SW 1271 (cell line): ENCODE results near the gene BCL2L2.

Source experiments
- DNase-seq, 2 experiments: peaks; one replicate each; lab custom pipeline; 2025; lab: John Stamatoyannopoulos, UW

BCL2L2 gene

DNA sequence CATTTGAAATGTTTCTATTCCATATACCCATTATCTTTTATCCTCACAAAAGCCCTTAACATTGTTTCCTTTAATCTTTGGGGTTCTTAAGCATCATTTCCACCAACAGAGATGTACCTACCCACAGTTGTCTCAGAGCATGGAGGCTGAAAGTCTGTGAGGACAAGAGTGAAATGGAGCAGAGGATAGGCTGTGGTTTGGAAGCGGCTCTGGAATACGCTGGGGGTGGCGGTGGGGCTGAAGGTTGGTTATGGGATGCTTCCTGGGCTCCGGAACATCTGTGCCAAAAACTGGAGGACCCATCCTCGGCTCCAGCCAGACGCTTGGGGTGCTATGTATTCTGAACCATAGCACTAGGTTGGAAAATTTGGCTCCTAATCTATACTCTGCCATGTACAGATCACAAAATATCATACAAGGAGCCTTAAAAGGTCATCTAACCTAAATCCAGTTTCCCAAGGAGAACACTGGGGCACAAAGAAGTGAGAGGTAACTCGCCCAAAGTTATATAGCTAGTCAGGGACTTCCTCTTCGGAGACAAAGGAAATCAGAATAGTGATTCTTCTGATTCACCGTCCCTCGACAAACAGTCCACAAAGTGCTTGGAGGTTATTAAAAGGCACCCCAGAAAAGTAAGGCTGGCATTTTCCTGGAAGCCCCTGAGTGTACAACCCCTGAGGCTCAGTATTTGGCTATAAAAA is 6.5 kb upstream of the BCL2L2 start:
- DNase-seq = no peak

DNA sequence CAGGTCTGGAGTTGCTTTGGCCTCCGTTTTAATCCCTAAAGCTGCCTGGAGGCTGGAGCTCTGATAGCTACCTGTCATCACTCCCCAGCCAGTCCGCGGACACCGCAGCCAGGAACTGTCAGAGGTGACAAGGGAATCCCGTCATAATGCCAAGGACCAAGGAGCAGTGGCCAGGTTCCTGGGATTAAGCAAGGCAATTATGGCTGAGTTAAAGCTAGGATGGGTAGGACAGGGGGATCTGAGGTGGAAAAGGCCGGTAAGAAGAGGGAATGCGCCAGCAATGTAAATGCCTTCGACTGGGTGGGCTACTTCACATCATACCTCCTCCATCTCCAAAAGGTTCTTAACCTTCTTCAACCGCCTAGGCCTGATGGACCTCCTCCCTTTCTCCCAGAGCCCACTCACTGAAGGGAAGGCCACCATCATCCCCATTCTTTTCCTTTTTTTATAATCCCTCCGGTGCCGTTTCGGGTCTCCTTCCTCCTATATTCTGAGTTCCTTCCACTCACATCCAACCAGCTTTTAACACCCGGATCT is 5.9 kb upstream of the BCL2L2 start:
- DNase-seq = no peak

DNA sequence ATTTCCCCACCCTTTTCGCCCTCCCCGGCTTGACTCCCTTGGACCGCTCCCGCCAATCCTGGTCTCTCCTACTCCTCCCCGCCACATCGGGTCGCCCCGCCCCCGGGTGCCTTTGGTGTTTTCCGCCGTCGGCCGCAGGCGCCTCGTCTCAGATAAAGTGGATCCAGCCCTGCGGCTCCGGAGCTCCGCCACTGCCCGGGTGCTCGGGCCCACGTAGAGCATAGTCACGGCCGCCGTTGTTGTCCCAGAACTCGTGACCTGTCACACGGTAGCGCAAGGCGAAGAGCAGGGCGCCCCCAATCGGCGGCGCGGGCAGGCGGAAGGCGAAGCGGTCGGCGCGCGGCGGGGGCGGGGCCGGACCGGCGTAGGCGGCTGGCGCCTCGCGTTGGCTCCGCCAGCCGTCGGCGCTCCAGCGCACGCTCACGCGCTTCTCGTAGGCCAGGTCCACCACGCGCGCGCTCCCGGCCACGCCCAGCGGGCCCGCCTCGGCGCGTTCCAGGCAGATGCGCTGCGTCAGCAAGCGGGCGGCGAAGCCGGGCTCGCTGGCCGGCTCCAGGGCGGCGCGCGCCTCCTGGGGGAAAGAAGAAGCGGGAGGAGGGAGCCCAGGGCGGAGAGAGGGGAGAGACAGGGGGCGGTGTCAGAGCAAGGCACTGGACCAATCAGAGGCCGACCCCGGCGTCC is 5.2 kb upstream of the BCL2L2 start:
- peak; percentile 88 to 97 for DNase-seq

DNA sequence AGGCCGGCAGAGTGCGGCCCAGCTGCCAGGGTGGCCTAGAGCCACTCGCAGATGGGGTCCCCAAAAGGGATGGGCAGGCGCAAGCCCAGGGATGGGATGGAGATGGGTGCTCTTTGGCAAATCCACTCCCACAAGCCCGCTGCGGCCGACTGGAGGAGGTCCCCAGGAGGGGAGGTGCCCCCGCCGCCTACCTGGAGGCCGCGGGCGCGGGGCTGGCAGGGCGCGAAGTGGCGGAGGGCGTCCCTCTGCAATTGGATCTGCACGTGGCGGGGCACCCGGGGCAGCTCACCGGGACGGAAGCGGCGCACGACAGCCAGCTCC is 4.7 kb upstream of the BCL2L2 start:
- DNase-seq = no peak

DNA sequence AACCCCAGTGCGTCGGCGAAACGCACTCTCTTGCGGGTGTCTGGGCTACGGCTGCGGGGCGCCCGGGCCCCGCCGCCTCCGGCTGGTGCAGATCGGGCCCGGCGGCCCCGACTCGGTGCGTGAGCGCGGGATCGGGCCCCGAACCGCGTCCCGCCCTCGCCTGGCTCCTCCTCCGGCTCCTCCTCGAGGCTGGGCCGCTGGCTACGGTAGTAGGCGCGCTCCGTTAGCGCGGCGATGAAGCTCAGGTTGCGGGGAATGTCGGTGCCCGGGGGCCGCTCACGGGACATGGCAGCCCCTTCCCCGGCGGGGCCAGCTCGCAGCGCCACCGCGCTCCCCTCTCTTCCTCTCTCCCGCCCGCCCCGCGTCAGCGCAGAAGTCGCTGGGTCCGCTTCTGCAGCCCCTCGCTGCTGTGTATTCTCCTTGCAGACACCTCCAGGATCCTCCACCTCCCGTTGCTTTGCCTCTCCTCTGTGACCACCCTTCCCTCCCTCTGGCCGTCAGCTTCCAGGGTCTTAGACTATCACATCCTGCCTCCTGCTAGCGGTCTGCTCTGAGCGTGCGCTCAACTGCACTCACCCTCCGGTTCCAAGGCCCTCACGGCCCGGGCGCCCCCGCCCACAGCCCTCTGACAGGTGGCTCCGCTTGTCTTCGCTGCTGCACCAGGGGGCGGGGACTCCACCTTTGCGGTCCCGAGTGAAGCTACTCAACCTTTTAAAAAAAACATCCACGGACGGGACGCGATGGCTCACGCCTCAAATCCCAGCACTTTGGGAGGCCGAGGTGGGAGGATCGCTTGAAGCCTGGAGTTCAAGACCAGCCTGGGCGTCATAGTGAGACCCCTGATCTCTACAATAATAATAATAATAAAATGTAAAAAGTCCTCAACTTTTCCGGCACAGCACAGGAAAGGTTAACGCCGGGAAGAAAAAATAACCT is 4.1 kb upstream of the BCL2L2 start, which contains the start of gene PPP1R3E:
TSS of gene PPP1R3E (minus strand) at position 570 of the 936 bp plus-strand sequence. CDS start at position 287, 283 bp downstream.
- DNase-seq = peak; percentile 31 to 48

DNA sequence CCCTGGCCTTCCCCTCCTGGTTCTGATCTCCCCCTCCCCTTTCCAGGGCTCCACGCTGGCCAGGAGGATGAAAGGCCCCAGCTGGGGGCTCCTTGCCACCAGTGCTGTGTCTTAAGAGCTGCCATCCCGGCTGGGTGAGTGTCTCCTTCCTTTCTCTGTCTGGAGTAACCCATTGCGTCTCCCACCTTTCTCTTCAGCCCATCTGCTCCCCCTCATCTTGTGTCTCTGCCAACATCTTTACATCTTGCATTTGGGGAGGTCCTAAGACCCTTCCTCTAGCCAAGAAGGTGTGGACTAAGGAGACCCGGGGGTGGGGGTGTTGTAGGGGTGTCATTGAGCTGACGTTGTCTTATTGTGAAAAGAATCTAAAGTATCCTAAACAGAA is 505 bp downstream of the BCL2L2 start:
- no peak for DNase-seq

- DNase-seq = no peak
Measured at GRCh38 chr14:23307687-23308644, 1.3 kb downstream of the BCL2L2 start.

- no peak for DNase-seq
Measured at GRCh38 chr14:23308721-23309445, 2.2 kb downstream of the BCL2L2 start.

GRCh38 chr14:23310546-23310945 is 3.9 kb downstream of the BCL2L2 start:
- no peak for DNase-seq

- DNase-seq = no peak
Measured at GRCh38 chr14:23316300-23316699, 9.7 kb downstream of the BCL2L2 start.

GRCh38 chr14:23319746-23320583 is 13.3 kb downstream of the BCL2L2 start:
- no peak for DNase-seq

GRCh38 chr14:23320584-23321571 is 14.2 kb downstream of the BCL2L2 start, which contains the start of gene PABPN1:
Gene PABPN1, plus strand, starts transcription at chr14:23321457. Its CDS starts 13 bp downstream, at chr14:23321470.
- DNase-seq = peak; percentile 98 to 100

DNA sequence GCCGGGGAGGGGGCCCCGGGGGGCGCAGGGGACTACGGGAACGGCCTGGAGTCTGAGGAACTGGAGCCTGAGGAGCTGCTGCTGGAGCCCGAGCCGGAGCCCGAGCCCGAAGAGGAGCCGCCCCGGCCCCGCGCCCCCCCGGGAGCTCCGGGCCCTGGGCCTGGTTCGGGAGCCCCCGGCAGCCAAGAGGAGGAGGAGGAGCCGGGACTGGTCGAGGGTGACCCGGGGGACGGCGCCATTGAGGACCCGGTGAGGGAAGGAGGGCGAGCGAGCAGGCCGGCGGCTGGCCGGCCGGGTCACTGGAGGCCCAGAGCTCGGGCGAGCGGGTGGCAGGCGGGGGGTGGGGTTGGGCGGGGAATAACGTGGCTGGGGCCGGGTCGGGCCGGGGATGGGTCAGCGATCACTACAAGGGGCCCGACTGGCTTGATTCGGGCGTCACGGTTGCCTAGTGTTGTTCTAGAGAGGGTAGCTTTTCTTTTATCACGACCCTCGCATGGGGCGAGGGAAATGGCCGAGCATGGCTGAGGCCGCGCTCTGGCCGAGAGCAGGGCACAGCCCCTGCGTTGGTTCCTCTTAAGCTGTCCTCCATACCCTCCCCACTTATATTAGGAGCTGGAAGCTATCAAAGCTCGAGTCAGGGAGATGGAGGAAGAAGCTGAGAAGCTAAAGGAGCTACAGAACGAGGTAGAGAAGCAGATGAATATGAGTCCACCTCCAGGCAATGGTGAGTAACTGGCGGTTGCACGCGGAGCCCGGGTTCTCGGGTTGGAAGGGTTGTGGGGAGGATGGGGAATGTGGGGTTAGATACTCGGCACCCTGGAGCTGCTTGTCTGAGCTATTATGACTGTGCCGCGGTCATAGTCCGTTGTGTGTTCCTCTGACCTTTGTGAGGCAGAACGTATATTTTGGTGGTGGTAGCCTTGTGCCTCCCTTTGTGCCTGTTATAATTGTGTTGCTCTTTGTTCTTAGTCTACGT is 15.2 kb downstream of the BCL2L2 start:
- peak in 1 of 2 experiments; percentile 39 for DNase-seq

DNA sequence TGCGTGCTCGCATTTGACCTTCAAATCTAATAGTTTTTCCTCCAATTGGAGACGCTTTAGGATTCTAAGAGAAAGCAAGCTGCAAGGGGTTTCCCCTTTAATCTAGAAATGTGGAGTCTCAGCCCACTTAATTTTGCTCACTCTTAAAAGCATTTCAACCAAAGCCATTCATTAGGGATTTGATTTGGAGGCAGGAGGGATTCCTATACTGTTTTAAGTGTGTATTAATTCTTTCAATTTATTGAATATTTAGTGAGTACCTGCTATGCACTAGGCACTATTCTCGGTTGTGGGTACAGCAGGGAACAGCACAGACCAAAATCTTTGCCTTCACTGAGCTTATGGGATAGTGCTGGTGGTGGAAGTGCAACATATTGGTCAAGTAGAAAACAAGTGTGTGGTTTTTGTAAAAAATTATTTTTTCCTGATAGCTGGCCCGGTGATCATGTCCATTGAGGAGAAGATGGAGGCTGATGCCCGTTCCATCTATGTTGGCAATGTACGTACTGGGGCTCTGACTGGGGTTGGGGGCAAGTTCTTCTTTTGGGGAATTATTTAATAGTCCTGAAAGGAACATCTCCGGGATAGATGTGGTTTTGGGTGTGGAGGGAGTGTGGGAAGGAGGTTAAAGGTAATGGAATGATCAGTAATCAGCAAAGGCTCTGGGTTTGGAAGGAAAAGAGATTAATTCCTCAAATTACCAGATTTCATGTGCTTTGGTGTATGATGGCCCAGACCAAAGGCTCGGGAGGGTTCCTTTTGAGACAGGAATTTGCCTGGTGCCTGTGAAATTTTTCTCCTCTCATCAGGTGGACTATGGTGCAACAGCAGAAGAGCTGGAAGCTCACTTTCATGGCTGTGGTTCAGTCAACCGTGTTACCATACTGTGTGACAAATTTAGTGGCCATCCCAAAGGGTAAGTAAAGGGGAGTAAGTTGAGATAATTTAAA is 16.2 kb downstream of the BCL2L2 start:
- no peak for DNase-seq

GRCh38 chr14:23323838-23324454 is 17.3 kb downstream of the BCL2L2 start:
- no peak for DNase-seq
